ENCODE data around the gene AIG1.
"Not testable (repeated sequence)": the region's sequence is repeated elsewhere in the genome, so short reads cannot be mapped to it uniquely, and the experiment has no call there.

Gene AIG1, protein sequence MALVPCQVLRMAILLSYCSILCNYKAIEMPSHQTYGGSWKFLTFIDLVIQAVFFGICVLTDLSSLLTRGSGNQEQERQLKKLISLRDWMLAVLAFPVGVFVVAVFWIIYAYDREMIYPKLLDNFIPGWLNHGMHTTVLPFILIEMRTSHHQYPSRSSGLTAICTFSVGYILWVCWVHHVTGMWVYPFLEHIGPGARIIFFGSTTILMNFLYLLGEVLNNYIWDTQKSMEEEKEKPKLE

DNA sequence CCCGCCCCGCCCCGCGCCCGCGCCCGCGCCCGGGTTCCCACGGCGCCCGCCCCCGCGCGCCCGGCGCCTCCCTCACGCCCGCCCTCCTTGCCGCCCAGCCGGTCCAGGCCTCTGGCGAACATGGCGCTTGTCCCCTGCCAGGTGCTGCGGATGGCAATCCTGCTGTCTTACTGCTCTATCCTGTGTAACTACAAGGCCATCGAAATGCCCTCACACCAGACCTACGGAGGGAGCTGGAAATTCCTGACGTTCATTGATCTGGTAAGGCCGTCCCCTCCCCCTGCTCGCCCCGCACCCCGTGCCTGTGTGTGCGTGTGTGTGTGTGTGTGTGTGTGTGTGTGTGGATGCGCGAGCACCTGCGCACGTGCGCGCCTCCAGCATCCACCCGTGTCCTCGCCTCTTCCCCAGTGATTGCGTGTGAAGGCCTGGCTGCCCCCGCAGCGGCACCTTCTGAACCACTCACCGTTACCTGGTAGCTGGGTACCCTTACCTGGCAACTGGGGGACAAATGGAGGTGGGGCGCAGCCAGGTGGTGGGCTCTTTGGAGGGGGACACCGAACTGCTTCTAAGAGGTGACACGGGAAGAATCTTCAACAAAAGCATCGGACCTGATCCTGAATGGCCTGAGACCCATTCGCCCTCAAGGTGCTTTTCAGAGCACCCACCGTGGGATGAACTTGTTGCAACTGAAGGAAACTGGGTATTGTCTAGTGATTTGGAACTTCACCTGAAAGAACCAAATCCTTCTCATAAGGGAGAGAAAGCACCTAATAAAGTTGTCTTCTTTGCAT is at the start of gene AIG1:
TSS of gene AIG1 (plus strand) at position 84 of the 791 bp plus-strand sequence. CDS start at position 121, 37 bp downstream.
- peak; percentile 66 to 78 for DNase-seq

DNA sequence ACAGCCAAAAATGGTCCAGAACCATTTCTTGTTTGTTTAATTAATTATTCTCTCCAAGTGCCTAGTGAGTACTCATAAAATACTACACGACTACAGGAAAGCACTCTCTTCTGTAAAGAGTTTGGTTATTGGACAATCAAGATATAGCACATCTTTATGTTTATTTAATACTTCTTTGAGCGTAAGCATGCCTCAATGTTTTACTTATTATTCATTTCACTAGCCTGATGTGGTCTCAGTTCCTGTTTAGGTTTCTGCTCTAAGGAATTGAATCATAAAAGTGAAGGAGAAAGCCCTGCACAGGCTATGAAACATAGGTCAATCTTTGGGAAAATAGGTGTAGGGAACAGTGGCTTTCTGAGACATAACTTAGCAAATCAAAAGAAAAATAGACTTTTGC is 45.9 kb upstream of the AIG1 start:
- DNase-seq = no peak

DNA sequence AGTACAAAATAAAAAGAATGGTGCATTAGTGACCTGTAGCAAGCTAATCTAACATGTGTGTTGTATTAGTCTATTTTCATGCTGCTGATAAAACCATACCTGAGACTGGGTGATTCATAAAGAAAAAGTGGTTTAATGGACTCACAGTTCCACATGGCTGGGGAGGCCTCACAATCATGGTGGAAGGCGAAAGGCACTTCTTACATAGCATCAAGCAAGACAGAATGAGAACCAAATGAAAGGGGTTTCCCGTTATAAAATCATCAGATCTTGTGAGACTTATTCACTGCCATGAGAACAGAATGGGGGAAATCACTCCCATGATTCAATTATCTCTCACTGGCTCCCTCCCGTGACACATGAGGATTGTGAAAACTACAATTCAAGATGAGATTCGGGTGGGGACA is 45.4 kb upstream of the AIG1 start:
- DNase-seq = no peak

DNA sequence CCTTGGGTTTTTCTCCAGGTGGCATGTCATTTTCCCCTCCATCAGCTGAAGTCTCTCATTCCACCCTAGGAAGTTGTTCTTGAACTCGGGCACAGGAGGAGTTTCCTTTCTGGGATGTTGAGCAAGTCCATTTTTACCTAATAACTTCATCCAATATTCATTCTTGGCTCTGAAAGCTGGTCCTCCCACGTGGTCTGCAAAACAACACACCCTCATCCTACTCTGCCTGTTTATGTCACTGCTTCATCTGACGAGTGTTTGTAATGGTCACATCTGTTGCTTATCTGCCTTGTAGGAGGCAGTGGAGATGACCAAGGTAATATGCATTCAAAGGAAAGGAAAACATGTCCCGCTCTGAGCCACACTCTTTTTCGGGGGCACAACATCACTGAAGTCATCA is 41.7 kb upstream of the AIG1 start:
- DNase-seq = no peak

DNA sequence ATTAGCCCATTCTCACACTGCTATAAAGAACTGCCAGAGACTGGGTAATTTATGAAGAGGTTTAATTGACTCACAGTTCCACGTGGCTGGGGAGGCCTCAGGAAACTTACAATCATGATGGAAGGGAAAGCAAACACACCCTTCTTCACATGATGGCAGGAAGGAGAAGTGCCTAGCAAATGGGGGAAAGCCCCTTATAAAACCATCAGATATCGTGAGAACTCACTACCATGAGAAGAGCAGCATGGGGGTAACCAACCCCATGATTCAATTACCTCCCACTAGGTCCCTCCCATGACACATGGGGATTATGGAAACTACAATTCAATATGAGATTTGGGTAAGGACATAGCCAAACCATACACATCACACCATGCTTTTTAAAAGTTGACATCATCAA is 39.8 kb upstream of the AIG1 start:
- DNase-seq = not testable (repeated sequence)

DNA sequence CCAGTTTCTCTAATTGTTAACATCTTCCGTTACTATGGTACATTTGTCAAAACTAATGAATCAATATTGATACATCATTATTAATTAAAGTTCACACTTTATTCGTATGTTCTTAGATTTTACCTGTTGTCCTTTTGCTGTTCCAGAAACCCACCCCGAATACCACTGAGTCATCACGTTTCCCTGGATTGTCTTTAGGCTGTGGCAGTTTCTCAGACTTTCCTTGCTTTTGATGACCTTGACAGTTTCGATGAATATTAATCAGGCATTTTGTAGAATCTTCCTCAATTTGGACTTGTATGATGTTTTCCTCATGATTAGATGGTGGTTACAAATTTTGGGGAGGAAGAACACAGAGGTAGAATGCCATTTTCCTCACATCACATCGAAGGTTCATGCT is 39.1 kb upstream of the AIG1 start:
- DNase-seq = no peak

DNA sequence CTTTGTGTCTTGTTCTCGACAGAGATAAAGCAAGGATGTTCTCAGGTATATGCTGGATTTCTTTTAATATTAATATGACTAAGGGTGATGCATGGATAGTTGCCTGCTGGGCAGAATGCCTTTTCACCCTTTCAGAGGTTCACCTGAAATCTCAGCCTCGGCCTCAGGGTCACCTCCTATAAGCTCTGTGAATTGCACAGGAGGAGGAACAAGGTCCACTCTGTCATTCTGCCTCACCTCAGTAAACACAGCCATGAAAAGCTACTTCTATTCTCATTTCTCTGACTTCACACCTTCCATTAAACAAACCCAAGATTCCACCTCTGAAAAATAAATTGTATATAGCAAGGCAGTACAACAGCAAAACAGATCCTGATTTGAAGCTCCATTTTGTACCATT is 38.1 kb upstream of the AIG1 start:
- DNase-seq = no peak

DNA sequence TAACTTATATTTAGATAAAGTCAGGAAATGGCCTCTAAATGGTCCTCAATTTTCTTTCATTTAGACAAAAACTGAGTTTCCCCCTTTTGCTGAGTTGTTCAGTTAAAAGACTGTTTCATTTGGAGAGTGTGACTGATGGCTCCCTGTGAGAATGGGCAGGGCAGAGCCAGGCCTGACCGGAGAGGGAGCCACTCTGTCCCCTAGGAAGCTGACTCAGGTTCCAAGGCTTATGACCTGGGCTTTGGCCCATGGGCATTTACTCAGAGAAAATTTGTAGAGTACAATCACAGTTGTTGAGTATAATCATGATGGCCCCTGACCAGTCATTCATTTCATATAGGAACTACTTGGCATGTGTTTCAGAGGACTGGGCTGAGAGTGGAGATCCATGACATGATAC is 37.0 kb upstream of the AIG1 start:
- DNase-seq = no peak

DNA sequence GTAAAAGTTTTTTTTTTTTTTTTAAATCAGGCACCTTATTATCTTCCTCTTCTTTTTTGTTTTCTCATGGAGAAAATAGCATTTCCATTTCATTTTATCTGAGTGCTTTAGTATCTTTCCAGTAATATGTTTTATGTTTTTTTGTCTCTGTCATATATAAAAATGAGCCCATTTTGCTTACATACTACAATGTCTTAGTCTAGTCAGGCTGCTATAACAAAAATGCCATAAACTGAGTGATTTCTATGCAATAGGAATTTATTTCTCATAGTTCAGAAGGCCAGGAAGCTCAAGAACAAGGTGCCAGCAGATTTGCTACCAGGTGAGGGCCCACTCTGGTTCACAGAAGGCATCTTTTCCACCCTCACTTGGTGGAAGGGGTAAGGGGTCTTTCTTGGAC is 35.7 kb upstream of the AIG1 start:
- DNase-seq = no peak

DNA sequence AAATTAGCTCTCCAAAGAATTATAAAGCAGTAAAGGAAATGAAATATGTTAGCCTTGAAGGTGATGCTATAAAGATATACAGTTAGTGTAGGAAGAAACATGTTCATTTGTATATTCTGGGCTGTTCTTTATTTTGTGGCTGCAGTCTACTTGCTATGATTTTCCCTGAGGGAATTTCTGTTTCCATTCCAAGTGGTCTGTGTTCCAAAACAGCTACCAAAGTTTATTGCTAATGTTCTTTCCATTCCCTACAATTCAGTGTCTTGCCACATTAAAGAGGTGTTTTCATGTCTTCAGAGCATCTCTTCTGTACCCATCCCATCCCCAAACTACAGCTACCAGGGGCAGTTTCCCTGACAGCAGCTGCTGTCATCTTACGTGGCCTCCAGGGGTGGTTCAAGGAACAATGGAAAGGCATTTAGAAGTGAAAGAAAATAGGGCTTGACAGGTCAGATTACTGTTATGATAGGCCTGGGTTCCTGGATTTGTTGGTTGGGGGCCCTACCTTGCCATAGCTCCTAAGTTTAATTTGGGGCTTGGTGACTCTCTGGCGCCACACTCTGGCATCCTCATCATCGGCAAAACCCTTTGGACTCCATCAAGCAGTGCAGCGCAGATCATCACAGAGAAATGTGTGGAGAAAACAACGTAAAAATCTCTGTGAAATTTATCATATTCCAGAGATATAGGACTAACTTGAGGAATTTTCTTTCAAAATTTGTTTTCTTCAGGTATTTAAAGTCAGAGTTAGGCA is 33.8 kb upstream of the AIG1 start:
- peak; percentile 38 to 60 for DNase-seq

DNA sequence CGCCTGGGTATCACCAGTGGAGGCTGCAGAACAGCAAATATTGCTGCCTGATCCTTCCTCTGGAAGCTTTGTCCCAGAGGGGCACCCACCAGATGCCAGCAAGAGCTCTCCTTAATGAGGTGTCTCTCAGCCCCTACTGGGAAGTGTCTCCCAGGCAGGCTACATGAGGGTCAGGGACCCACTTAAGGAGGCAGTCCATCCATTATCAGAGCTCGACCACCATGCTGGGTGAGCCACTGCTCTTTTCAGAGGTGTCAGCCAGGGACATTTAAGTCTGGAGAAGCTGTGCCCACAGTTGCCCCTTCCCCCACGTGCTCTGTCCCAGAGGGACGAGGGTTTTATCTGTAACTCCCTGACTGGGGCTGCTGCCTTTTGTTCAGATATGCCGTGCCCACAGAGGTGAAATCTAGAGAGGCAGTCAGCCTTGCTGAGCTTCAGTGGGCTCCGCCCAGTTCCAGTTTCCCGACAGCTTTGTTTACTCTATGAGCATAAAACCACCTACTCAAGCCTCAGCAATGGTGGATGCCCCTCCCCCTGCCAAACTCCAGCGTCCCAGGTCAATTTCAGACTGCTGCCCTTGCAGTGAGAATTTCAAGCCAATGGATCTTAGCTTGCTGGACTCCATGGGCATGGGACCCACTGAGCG is 25.9 kb upstream of the AIG1 start:
- DNase-seq = no peak

DNA sequence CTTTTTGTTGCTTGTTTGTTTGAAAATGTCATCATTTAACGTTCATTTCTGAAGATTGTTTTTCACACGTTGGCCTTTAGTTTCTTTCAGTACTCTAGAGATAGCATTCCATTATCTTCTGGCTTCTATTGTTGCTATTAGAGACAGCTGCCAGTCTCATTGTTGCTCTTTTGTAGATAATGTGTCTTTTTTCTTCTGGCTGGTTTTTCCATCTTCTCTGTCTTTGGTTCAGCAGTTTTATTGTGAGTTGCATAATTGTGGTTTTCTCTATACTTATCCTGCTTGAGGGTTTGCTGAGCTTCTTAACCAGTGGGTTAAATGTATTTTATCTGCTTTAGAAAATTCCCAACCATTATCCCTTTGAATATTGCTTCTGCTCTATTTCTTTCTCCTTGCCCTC is 23.2 kb upstream of the AIG1 start:
- no peak for DNase-seq

DNA sequence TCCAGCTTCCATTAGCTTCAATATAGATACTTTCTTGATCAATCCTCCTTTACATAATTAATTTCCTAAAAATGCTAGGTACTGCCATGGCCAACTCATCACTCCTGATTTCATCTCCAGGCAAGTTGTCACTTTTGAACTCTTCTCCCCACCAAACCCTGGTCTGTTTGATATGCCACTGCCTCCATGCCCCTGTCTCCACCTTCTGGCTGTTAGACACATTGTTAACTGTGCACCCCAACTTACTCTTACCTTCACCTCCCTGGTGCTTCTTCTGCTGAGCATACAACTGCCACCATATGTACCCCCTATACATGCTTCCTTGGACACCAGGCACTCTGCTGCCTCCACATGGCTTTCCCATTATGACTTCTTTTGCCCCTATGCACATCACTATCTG is 21.9 kb upstream of the AIG1 start:
- DNase-seq = peak in 1 of 2 donors; percentile 9

DNA sequence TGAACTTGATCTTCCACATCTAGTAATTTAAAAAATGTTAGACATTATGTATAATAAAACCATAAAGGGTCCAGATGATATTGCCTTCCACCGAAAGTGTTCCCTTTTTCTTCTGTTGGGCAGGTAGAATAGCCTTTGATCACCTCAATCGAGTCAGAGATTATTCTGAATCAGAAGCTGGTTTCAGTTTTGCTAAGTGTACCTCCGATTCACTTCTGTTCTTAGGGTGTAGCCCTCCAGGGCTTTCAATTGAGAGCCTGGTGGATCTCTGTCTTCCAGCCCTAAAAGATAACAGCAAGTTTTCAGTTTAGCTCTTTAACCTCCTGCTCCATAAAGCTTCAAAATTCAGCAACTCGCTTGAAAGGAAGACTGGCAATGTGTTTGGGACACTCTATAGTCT is 21.1 kb upstream of the AIG1 start:
- DNase-seq = no peak

DNA sequence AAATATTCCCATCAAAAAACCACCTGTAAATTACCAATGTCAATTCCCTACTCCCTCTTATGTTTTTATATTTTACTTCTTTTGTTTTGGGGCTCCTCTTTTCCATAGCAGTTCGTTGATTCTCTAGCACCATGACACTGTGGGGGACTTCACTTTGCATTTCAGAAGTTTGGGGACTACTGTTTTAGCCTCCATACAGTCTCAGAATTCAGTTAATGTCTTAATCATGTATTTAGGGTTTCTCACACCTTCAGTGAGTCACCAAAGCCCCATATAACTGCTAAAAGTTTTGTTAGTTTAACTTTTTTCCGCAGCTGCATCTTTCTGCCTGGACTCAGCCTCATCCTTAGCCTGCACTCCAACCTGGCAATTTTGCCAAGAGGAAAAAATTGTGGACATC is 20.7 kb upstream of the AIG1 start:
- DNase-seq = no peak

DNA sequence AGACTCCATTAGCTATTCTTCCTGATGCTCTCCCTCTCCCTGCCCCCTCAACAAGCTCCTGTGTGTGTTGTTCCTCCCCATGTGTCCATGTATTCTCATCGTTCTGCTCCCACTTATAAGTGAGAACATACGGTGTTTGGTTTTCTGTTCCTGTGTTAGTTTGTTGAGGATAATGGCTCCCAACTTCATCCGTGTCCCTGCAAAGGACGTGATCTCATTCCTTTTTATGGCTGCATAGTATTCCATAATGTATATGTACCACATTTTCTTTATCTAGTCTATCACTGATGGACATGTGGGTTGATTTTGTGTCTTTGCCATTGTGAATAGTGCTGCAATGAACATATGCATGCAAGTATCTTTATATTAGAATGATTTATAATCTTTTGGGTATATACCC is 16.3 kb upstream of the AIG1 start:
- DNase-seq = not testable (repeated sequence)

DNA sequence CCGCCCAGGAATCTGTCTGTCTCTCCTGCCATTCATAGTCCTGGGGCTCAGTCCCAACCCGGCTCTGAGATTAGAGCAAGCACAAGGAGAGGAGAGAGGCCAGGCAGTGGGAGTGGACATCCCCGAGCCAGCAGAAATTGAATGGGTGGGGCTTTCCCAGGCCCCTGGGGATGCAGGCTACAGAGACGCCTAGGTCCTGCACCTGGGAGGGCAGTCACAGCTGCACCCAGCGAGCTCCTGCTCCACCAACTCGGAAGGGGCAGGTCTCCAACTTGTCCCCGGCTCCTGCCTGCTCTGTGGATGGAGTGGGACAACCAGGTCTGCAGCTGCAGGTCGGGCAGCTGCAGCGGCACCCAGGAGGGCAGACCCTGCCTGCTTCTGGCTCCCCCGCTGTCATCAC is 11.1 kb upstream of the AIG1 start:
- no peak for DNase-seq

DNA sequence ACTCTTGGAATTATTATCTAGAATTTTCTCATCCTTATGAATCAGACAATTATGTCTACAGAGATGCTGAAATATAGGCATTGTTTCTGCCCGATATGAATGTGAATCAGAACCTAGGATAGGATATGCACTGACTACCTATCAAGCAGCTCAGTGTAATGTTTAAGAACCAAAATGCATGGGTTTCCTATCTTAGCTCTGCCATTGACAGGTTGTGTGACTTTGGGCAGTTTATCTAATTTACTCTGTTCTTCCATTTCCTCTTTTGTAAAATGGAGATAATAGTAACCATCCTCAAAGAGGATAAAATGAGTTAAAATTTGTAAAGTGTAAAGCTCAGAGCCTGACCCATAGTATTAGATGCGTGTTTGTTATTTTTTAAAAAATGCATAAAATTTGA is 10.2 kb upstream of the AIG1 start:
- DNase-seq = no peak

DNA sequence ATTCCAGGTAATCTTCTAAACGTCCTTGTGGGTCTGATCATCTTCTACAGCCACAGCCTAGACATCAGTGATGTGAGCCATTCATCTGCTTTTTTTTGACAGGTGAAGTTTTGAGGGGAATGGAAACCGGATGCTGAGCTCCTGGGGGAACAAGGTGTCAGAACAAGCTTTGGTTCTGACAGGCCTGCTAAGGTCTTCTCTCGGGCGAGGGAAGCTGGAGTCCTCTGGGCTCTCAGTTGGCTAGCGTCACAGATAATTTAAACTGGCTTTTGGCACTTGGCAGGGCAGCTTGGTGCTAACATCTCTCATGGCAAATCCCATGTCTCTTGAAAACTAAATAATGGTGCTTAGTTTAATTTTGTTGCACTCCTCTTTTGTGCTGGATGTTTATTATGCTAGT is 8.4 kb upstream of the AIG1 start:
- no peak for DNase-seq

DNA sequence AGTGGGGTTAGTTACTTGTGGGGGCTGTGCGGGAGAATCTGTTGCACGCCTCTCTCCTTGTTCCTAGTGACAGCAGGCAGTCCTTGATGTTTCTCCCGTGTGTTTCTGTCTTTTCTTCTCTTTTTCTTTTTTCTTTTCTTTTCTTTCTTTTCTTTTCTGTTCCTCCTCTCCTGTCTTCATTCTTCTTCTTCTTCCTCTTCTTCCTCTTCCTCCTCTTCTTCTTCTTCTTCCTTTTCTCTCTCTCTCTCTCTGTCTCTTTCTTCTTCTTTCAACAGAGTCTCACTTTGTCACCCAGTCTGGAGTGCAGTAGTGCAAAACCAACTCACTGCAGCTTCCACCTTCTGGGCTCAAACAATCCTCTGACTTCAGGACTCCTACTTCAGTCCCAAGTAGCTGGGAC is 6.8 kb upstream of the AIG1 start:
- no peak for DNase-seq

DNA sequence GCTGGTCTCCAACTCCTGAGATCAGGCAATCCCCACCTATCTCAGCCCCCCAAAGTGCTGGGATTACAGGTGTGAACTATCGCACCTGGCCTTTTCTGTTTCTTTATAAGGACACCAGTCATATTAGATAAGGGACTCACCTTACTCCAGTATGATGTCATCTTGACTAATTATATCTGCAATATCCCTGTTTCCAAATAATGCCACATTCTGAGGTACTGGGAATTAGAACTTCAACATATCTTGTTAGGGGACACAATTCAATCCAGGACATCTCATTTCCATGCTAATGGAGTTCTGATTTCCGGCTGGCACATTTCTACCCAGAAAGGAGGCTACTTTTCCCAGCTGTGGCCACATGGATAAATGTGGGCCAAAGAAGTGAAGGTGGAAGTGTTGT is 6.4 kb upstream of the AIG1 start:
- no peak for DNase-seq

DNA sequence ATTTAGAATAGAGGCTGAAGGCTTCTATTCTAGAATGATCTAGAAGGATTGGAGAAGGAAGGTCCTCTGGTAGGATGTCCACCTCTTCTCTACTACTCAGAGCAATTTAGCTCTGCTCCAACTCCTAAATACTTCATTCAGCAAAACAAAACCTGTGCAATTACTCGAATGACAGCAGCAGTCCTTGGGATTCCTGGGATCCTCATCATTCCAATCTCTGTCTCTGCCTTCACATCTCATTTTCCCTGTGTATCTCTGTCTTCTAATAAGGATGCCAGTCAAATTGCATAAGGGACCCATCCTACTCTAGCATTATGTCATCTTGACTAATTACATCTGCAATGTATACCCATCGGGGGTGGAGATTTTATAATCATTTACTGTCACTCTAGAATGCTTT is 5.5 kb upstream of the AIG1 start:
- DNase-seq = no peak

DNA sequence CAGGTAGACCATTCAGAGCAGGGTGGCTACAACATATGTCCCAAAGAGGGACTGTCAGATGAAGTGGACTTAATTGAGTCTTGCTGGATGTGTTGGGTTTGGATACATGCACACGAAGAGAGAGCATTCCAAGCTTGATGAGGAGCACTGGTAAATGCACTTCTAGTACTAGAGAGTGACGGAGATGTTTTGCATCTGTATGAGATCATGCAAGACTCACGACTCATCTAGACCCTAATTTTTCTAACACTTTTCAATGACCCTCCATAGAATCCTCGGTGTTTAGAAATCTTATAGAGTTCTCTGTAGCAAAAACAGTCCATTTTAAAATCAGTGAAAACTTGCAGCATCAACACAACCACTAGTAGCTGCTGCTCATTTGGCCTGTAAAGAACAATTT is 4.8 kb upstream of the AIG1 start:
- DNase-seq = no peak

DNA sequence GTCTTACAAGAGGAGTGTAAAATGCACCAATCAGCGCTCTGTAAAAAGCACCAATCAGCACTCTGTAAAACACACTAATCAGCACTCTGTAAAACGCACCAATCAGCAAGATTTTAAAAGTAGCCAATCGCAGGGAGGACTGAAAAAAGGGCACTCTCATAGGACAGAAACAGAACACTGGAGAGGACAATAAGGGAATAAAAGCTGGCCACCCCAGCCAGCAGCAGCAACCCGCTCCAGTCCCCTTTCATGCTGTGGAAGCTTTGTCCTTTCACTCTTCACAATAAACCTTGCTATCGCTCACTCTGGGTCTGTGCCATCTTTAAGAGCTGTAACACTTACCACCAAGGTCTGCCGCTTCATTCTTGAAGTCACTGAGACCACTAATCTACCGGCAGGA is 1.7 kb upstream of the AIG1 start:
- DNase-seq = peak in 1 of 2 donors; percentile 26

Data from CD4-positive, alpha-beta T cell treated with Interferon alpha-2 for 1 hour (primary cell).